GM10248 (cell line): ENCODE data around the gene MSI2.

Experiments
- CTCF ChIA-PET: fragments of 300-600 bp; sonication (Branson Sonifier 250); formaldehyde crosslinking; extraction: SDS; loops from one replicate; lab custom pipeline; 2021; ENCODE audit warnings: antibody characterized with exemption; lab: Yijun Ruan, JAX
- POLR2A ChIA-PET: fragments of 350-650 bp; sonication (Branson Sonifier 250); formaldehyde crosslinking; extraction: SDS; loops from one replicate; lab custom pipeline; 2020; ENCODE audit warnings: antibody characterized with exemption; lab: Yijun Ruan, JAX
- DNase-seq: peaks from one replicate; pipeline ENCODE4 v3.0.0; 2012; ENCODE audit errors: extremely low spot score
- TF ChIP-seq, protein P1 (sequence below): IDR thresholded peaks from 2 replicates; pipeline ENCODE4 v1.5.1; 2012; ENCODE audit warnings: mild to moderate bottlenecking, low read depth; ENCODE audit errors: extremely low read depth, missing control alignments, control extremely low read depth

Gene MSI2

DNA sequence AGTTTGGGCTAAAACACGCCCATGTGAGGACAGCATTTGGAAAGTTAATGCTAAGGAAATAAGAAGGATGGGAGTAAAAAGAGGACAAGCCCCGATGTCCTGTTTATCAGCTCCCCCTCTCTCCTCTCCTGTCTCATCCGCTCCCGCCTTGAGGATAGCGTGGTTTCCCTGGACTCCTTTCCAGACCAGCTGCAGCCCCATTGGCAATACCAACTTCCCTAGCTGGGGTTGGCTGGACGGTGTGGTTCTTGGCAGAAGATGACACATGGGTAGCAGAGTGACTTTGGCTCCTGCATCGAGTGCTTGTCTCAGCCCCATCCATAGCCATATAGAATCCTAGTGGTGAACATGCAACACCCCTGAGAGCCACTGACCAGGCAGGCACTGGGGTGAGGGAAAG, 302.9 kb downstream of the MSI2 start:
- POLR2A ChIA-PET: no interaction called here
- CTCF ChIA-PET: interaction anchor here (1.2 kb wide), 1 partner anchor 9 kb away, joined by 3 read pairs; no protein-coding TSS in a partner anchor

DNA sequence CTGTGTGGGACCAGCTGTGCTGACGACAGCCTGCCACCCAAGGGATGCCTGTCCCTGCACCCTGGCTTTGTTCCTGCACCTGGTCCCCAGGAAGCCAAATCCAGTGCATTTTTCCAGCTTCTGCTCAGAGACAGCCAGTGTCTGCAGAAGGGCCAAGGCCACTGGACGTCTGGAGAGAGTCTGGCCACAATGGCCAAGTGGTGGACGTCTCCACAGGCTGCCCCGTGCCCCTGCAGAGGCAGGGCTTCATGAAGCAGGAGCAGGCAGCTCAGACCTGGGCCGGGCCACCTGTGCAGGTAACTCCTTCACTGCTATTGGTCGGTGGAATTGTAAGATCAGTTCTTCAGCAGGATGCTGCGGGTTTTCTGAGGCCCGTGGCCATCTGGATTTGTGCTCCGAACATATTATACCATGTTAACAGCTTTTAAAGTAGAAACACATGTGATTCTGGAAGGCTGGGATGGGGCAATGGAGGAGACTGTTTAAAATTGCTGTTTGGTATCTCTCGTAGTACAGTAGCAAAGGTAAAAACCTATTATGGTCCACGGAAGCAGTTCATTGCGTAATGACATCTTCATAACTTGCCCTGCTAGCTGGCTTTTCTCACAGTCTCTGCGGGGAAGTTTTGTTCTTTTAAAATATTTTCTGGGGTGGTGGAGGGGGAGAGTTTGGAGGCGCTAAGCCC, 303.5 kb downstream of the MSI2 start:
- CTCF ChIA-PET: interaction anchor here (0.9 to 1.2 kb wide), 3 partner anchors 8 to 316 kb away, joined by 3 read pairs; no protein-coding TSS in a partner anchor
- POLR2A ChIA-PET: no interaction called here
- no peak for DNase-seq

More for the DNA sequence above, 302.9 kb downstream of the MSI2 start:
- TF ChIP-seq, protein P1, sequence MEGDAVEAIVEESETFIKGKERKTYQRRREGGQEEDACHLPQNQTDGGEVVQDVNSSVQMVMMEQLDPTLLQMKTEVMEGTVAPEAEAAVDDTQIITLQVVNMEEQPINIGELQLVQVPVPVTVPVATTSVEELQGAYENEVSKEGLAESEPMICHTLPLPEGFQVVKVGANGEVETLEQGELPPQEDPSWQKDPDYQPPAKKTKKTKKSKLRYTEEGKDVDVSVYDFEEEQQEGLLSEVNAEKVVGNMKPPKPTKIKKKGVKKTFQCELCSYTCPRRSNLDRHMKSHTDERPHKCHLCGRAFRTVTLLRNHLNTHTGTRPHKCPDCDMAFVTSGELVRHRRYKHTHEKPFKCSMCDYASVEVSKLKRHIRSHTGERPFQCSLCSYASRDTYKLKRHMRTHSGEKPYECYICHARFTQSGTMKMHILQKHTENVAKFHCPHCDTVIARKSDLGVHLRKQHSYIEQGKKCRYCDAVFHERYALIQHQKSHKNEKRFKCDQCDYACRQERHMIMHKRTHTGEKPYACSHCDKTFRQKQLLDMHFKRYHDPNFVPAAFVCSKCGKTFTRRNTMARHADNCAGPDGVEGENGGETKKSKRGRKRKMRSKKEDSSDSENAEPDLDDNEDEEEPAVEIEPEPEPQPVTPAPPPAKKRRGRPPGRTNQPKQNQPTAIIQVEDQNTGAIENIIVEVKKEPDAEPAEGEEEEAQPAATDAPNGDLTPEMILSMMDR: no peak
- DNase-seq: no peak

DNA sequence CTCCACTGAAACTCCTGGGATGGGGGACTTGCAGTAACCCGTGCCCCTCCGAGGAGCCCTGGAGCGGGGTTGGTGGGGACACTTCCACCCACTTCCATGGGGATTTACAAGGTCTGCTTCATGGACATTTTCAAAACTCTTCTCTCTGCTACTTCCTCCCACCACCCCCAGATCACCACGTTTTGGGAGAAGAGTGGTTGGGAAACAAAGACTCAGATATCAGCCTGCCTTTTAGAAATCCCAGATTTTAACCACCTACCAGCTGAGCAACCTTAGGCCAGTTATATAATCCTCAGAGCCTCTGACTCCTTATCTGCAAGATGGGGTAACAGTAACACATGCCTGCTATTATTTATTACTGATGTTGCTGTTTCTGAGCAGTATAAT, 304.0 kb downstream of the MSI2 start:
- POLR2A ChIA-PET: no interaction called here
- CTCF ChIA-PET: interaction anchor here (0.9 to 1.2 kb wide), 3 partner anchors 9 to 316 kb away, joined by 3 read pairs; no protein-coding TSS in a partner anchor

More for the DNA sequence above, 303.5 kb downstream of the MSI2 start:
- TF ChIP-seq, protein P1: no peak

DNA sequence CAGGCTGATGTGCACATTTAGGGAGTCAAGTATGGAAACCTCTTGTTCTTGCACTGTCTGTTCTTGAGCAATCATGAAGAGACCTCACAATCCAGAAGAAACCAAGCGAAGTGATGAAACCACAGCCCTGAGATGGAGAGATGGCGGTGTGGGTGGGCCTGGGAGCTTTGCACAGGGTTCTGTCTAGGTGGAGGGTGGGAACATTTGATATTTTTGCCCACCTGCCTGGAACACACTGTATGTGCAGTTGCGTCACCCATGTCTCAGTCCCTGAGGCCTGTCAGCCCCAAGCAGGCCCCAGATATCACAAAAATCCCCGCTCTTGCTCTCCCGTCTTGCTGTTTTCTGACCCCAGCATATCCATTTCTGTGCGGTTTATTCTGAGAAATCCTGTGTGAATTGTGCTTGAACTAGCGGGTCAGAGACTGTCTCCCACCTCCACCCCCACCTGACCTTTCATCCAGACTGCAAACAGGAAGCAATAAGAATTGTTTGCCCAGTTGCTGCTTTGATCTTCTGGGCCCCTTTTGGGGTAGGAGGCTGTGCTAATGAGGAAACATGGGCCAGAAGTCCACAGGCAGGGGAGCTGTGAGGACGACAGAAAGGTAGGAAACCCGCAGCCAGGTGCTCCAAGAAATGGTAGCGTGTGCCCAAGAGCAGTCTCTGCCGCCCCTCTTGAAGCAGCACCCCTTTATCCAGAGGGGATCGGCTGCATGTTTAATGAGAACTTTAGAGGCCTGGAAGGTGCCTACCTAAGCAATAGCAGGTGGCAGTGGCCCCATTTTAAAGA, 304.9 kb downstream of the MSI2 start:
- POLR2A ChIA-PET: no interaction called here
- TF ChIP-seq, protein P1: no peak
- CTCF ChIA-PET: interaction anchor here (0.8 to 1.0 kb wide), 3 partner anchors 9 to 11 kb away, joined by 3 to 5 read pairs (median 4); no protein-coding TSS in a partner anchor
- no peak for DNase-seq

More for the DNA sequence above, 304.0 kb downstream of the MSI2 start:
- no peak for DNase-seq
- TF ChIP-seq, protein P1: no peak

DNA sequence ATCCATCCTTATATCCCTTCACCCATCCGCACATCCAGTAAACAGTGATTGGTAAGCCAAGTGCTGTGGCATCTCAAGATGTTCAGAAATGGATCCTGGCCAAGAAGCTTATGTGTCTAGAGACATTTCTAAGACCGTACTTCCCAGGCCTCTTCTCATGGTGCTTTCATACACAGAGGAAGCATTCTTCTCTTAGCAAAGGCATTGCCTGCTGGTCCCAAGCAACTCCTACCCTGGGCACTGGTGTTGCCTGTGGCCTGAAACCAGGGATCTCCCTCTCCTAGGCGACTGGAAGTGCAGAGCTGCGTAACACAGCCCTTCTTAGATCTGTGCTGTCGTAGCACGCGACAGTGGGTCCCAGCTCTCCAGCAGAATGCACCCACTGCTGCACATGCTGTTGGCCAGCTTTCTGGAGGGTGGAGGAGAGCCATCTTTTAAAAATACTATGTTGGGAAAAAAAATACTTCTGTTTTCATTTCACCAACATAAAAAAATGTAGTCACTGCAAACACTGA, 305.9 kb downstream of the MSI2 start:
- TF ChIP-seq, protein P1: no peak
- ChIA-PET CTCF (interaction anchor here (0.8 to 1.5 kb wide), 3 partner anchors 10 to 36 kb away, joined by 4 to 5 read pairs (median 4); no protein-coding TSS in a partner anchor), POLR2A (interaction anchor here (0.5 kb wide), 1 partner anchor 15 kb away, joined by 3 read pairs; no protein-coding TSS in a partner anchor)
- DNase-seq: no peak

DNA sequence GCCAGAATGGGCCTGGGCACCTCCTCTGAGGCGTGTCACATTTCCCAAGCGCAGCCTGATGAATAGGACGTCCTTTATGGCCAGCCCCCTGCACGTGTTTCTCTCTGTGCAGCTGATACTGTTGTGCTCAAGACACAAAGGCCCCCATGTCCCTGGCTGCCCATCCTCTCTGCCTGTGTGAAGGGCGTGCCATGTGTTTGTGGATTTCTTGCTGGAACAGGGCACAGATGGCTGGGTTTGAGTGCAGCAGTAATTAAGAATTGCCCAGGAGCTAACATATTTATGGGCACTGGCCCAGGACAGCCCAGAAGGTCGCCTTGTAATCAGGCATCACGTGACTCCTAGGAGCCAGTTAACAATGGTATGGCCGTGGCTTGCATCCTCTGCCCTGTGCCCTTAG, 307.6 kb downstream of the MSI2 start:
- DNase-seq: no peak
- TF ChIP-seq, protein P1: no peak
- CTCF ChIA-PET: interaction anchor here (1.2 kb wide), 1 partner anchor 31 kb away, joined by 3 read pairs; no protein-coding TSS in a partner anchor
- POLR2A ChIA-PET: no interaction called here
